ENCODE measurements around the gene LAMB4. TPM values are rescaled to one million over a fixed set of nuclear protein-coding genes. Genes with fewer than 3 reads are reported as not detected.

LAMB4 gene
- polyA plus RNA-seq, 1 experiment: 0.20 TPM

GRCh38 chr7:108096996-108097395, 33.2 kb downstream of the LAMB4 start:
- no peak for TF ChIP-seq CTCF (IDR thresholded peaks at IDR 0.05; ENCODE audit: insufficient read depth, low read depth, low read length)
- no peaks in the 10 kb centered on the region for H3K36me3 ChIP-seq (ENCODE audit: control insufficient read depth, insufficient read depth, low read length)
- DNase-seq (ENCODE audit: low read depth): no peak
- POLR2A ChIA-PET: no interaction called here
- H3K27me3 ChIP-seq (ENCODE audit: control insufficient read depth, insufficient read depth, low read length): no peaks in the 10 kb centered on the region
- H3K4me3 ChIP-seq (ENCODE audit: low read depth, low read length): no peak overlapping the region
- CTCF ChIA-PET: interaction anchor here (1.2 kb wide), 1 partner anchor 17 kb away, joined by 3 read pairs; no protein-coding TSS in a partner anchor

DNA sequence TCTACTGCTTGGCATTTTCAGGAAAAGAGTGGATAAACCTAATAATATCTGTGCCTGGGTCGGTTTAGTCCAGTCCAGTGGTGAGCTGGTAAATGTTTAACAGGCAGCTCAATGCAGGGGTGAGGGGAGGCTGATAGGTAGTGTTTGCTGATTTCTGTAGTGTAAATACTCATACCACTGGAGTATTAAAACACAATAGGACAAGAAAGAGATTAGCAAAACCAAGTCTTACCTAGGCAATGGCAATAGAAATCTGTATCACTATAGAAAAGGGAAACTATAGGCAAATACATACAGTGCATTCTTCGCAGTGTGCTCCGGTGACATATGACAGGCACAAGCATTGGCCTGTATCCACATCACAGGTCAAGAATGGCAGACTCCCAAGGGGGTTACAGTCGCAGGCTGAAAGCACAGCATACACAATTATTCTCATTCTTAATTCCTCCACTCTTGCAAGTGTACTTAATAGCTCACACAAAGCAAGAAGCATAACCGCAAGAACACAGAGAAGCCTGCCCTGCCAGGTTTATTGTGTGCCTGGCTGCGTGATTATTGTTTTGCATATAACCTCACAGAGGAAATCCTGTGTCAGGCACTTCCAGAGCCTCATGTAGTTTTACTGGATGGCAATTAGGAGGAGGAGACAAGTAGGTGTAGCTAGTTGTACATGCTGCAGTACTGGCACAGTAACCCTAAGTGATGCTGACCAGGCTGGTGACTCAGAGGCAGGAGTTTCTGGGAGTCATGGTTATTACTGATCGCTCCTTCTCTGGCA, 35.0 kb downstream of the LAMB4 start:
- POLR2A ChIA-PET: interaction anchor here (0.6 kb wide), 1 partner anchor 16 kb away, joined by 3 read pairs; no protein-coding TSS in a partner anchor
- H3K4me3 ChIP-seq (ENCODE audit: low read depth, low read length): no peak overlapping the region

GRCh38 chr7:108094346-108094745, 35.8 kb downstream of the LAMB4 start:
- peak; percentile 91 for DNase-seq (ENCODE audit: low read depth)
- H3K4me3 ChIP-seq (ENCODE audit: low read depth, low read length): no peak overlapping the region
- ChIA-PET CTCF (no interaction called here), POLR2A (interaction anchor here (0.6 to 1.1 kb wide), 3 partner anchors 15 to 94 kb away, joined by 3 to 4 read pairs (median 4); no protein-coding TSS in a partner anchor)
- TF ChIP-seq CTCF (IDR thresholded peaks at IDR 0.05; ENCODE audit: insufficient read depth, low read depth, low read length): no peak
- no peaks in the 10 kb centered on the region for H3K27me3 ChIP-seq (ENCODE audit: control insufficient read depth, insufficient read depth, low read length)
- no peaks in the 10 kb centered on the region for H3K36me3 ChIP-seq (ENCODE audit: control insufficient read depth, insufficient read depth, low read length)

More for the DNA sequence above, 35.0 kb downstream of the LAMB4 start:
- no peaks in the 10 kb centered on the region for H3K36me3 ChIP-seq (ENCODE audit: control insufficient read depth, insufficient read depth, low read length)
- CTCF ChIA-PET: no interaction called here
- peak; percentile 72 for DNase-seq (ENCODE audit: low read depth)
- no peaks in the 10 kb centered on the region for H3K27me3 ChIP-seq (ENCODE audit: control insufficient read depth, insufficient read depth, low read length)
- no peak for TF ChIP-seq CTCF (IDR thresholded peaks at IDR 0.05; ENCODE audit: insufficient read depth, low read depth, low read length)

DNA sequence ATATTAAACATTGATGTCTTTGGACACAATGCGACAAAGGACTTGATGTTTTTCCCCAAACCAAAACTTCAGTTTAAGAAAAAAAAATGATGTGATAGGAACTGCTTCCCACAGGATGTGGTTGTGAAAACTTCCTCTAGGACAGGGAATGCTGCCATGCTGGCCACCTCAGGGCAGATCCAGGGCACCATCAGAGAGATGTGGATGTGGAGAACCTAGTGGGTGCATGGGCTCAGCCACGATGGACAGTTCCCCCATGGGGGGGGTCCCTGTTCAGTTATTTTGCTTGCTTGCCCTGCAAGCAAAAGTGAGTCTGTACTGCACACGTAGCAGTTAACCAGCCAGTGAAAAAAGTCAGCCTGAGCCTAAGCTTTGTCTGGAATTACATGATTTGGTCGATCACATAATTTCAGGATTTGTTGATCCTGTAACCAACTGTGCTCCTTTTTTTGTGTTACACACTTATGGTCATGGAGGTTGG, 36.3 kb downstream of the LAMB4 start:
- H3K27me3 ChIP-seq (ENCODE audit: control insufficient read depth, insufficient read depth, low read length): no peaks in the 10 kb centered on the region
- no peak for TF ChIP-seq CTCF (IDR thresholded peaks at IDR 0.05; ENCODE audit: insufficient read depth, low read depth, low read length)
- ChIA-PET CTCF (no interaction called here), POLR2A (interaction anchor here (0.6 to 1.1 kb wide), 2 partner anchors 78 to 94 kb away, joined by 4 read pairs; no protein-coding TSS in a partner anchor)
- DNase-seq (ENCODE audit: low read depth): no peak
- H3K4me3 ChIP-seq (ENCODE audit: low read depth, low read length): no peak overlapping the region
- no peaks in the 10 kb centered on the region for H3K36me3 ChIP-seq (ENCODE audit: control insufficient read depth, insufficient read depth, low read length)

GRCh38 chr7:108093341-108093740, 36.8 kb downstream of the LAMB4 start:
- no peak for DNase-seq (ENCODE audit: low read depth)
- no peaks in the 10 kb centered on the region for H3K27me3 ChIP-seq (ENCODE audit: control insufficient read depth, insufficient read depth, low read length)
- ChIA-PET CTCF (no interaction called here), POLR2A (no interaction called here)
- no peak for TF ChIP-seq CTCF (IDR thresholded peaks at IDR 0.05; ENCODE audit: insufficient read depth, low read depth, low read length)
- H3K36me3 ChIP-seq (ENCODE audit: control insufficient read depth, insufficient read depth, low read length): no peaks in the 10 kb centered on the region
- H3K4me3 ChIP-seq (ENCODE audit: low read depth, low read length): no peak overlapping the region
